ENCODE measurements around the gene S100A7A.

The S100A7A gene

DNA sequence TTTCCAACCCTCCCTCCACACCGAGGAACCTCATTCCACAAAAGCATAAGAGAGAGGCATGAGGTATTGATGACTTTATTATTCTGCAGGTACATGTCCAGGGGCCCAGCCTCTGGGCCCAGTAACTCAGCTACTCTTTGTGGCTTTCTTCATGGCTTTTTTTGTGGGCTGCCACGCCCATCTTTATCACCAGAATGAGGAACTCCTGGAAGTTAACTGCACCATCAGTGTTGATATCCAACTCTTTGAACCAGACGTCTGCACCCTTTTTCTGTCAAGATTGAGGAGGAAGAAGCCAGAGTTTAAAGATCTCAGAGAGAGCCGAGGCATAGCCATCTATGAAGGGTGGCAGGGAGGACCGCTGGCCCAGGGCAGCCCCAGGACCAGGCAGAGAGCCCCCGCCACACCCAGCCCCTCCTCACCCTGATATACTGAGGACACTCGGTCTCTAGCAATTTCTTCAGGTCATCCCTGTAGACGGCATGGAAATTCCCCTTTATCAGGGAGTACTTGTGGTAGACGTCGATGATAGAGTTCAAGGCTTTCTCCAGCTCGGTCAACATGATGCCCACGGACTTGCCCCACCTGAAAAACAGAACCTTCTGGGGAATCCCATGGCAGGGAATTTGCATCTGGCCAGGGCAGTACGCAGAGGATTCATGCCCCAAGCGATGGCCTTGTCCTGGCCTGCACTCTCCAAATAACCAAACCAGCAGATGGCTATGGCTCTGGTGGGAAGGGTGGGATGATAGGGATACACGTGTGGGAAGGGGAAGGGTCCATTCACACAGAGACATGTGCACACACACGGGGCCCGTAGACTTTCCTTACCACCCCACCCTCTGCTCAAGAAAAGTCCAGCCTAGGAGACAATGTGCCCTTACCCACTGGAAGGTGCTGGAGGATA lies 26.1 kb upstream of the S100A7A start:
- peaks cover 11% of the 10 kb centered on the region for H3K27me3 Mint-ChIP-seq
- DNase-seq (no peak), ATAC-seq (no peak)
- H3K4me1 Mint-ChIP-seq = peaks cover 5% of the 10 kb centered on the region
- H3K4me3 Mint-ChIP-seq = no peak overlapping the region
- no peaks in the 10 kb centered on the region for H3K9me3 Mint-ChIP-seq
- H3K27ac Mint-ChIP-seq = no peak overlapping the region

DNA sequence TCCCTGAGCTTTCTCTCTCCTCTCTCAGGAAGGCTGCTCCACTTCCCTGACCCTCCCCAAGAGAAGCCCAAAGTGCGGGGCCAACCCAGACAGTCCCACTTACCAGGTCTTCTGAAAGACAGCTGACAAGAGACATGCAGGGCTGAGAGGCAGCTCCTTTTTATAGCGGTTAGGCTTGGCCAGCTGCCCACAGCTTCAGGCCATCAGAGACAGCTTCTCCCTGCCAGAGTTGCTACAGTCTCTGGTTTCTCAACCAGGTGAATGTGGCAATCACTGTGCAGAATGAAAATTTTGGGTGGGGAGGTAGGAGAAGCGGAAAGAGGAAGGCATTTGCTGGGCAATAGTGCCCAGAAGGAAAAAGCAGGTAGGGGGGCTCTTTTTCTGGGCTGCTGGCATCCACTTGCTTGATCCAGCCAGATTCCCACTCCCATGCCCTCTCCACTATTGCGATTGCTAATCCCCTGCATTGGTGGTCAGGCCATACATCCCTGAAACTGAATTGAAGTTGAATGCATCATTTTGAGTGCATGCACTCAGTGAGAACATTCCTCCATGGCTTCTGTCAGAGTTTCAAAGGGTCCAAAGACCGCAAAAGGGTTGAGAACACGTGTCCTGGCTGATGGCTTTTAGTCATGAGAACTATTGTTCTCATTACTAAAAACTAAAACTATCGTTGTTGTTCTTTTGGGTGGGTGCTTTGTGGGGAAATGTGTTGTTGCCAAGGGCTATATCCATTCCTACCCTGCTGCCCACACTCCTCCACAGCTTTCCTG lies 25.2 kb upstream of the S100A7A start, which contains the start of gene S100A8:
Gene S100A8 (minus strand): TSS at position 136 of the 773 bp plus-strand sequence. CDS start 538 bp downstream, outside the sequence.
- Mint-ChIP-seq H3K27ac (no peak within 1 kb of the TSS), H3K4me3 (no peak within 1 kb of the TSS)

DNA sequence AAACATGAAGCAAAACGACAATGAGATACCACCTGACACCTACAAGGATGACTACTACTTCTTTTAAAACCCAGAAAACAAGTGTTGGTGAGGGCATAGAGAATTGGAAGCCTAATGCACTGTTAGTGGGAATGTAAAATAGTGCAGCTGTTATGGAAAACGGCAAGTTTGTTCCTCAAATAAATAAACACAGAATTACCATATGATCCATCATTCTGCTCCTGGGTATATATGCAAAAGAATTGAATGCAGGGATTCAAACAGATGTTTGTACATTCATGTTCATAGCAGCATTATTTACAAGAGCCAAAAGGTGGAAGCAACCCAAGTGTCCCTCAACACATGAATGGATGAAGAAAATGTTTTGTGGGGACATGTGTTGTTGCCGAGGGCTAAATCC lies 24.1 kb upstream of the S100A7A start:
- ATAC-seq = no peak
- H3K4me1 Mint-ChIP-seq = no peaks in the 10 kb centered on the region
- no peak overlapping the region for H3K4me3 Mint-ChIP-seq
- no peaks in the 10 kb centered on the region for H3K9me3 Mint-ChIP-seq
- DNase-seq = no peak
- peaks cover 20% of the 10 kb centered on the region for H3K27me3 Mint-ChIP-seq
- no peak overlapping the region for H3K27ac Mint-ChIP-seq

More for the DNA sequence above, 25.2 kb upstream of the S100A7A start, which contains the start of gene S100A8:
- ATAC-seq = no peak
- peaks cover 5% of the 10 kb centered on the region for H3K4me1 Mint-ChIP-seq
- peaks cover 20% of the 10 kb centered on the region for H3K27me3 Mint-ChIP-seq
- no peaks in the 10 kb centered on the region for H3K9me3 Mint-ChIP-seq
- DNase-seq = no peak

DNA sequence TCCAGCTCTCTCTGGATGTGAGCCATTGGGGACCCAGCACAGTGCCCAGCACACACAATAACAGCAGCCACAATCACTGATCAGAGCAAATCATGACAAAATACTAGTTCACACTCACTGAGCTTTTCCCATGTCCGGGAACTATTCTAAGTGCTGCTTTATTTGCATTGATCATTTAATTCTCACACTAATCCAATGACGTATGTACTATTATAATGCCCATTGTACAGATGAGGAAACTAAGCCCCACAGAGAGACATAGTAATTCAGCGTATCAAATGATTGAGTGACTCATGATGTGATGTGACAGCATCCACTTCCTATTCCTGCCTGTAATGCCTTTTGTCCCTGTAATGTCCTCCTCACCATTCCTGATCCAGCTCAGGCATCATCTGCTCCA lies 23.5 kb upstream of the S100A7A start:
- Mint-ChIP-seq H3K27ac (no peak overlapping the region), H3K4me1 (no peaks in the 10 kb centered on the region), H3K27me3 (peaks cover 20% of the 10 kb centered on the region), H3K4me3 (no peak overlapping the region), H3K9me3 (no peaks in the 10 kb centered on the region)
- ATAC-seq (no peak), DNase-seq (no peak)

DNA sequence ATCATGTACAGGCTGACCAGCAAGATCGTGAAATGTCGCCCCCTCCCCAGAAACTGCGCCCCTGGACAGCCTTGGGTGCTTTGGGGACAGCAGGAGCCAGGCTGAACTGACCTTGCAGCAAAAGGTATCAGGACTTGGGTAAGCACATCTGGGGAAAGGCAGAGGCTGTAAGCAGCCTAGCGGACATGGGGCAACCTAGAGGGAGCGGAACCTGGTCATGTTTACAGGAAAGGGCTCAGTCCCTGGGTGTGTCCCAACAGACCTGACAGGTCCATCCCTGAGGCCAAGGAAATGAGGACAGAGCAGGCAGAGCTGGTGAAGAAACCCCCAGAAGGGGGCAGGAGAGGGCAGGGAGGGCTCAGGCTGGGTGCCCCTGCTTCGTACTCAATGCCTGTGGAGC lies 22.4 kb upstream of the S100A7A start:
- no peak overlapping the region for H3K27ac Mint-ChIP-seq
- H3K9me3 Mint-ChIP-seq = no peaks in the 10 kb centered on the region
- peaks cover 20% of the 10 kb centered on the region for H3K27me3 Mint-ChIP-seq
- ATAC-seq (no peak), DNase-seq (no peak)
- H3K4me1 Mint-ChIP-seq = no peaks in the 10 kb centered on the region
- H3K4me3 Mint-ChIP-seq = no peak overlapping the region

DNA sequence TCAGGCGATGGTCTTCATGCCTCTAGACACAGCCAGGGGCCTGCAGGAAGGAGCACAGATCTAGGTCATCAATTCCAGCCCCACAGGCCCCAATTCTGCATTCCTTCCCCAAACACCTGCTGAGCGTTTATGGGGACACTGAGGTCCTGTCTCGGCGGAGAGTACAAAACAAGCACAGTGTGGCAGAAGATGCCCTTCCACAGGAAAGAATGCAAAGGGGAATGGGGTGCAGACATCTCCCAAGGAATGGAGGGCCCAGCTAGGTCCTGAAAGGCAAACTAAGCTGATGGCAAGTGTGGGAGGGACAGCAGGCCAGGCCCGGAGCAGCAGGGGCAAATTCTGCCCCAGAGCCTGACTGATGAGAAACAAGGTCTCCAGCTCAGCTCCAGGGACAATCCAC lies 21.9 kb upstream of the S100A7A start:
- H3K4me3 Mint-ChIP-seq = no peak overlapping the region
- no peak for DNase-seq
- H3K27me3 Mint-ChIP-seq = peaks cover 20% of the 10 kb centered on the region
- no peaks in the 10 kb centered on the region for H3K4me1 Mint-ChIP-seq
- ATAC-seq = no peak
- H3K9me3 Mint-ChIP-seq = no peaks in the 10 kb centered on the region
- H3K27ac Mint-ChIP-seq = no peak overlapping the region

DNA sequence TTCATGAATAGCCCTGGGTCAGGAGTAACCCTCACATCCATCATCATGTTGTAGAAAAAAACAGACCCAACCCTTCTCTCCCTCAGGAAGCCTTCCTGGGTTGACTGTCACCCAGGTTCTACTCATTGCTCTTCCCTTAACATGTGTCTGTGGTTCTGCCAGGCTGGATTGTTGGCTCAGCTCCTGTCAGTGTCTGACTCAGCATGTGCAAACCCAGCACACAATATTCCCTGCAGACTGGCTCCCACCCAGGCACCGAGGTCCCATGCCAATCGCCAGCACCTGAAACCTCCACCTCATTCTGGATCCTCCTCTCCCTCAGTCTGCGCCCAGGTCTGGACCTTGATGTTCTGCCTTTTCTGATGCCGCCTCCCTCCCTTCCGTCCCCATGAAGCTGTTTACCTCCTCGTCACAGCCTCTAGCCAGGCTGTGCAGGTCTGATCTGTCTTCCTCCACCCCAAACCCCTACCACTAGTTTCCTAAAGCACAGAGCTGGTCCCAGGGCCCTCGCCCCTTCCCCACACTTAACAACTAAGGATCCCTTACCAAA lies 21.1 kb upstream of the S100A7A start:
- no peak for ATAC-seq
- DNase-seq = no peak
- H3K9me3 Mint-ChIP-seq = no peaks in the 10 kb centered on the region
- no peak overlapping the region for H3K27ac Mint-ChIP-seq
- H3K4me3 Mint-ChIP-seq = no peak overlapping the region
- H3K4me1 Mint-ChIP-seq = no peaks in the 10 kb centered on the region
- H3K27me3 Mint-ChIP-seq = peaks cover 20% of the 10 kb centered on the region

DNA sequence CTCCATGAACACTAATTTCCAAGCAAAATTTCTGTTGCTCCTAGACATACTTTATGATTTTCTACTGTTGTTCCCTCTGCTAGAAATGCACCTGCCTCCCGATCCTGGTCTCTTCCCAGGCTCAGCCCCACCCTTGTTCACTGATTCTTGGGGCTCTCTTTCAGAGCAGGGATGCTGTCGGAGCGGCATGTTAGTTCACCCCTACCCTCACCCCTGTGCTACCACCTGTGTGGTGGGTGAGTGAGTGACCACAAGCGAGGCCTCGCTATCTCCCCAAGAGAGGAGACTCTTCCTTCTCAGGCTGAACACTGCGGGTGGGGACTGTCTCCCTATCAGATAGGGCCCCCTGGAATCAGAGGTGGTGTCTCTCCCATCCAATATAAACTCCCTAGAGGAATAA lies 20.5 kb upstream of the S100A7A start:
- Mint-ChIP-seq H3K27me3 (peaks cover 20% of the 10 kb centered on the region), H3K27ac (no peak overlapping the region), H3K4me3 (no peak overlapping the region), H3K4me1 (no peaks in the 10 kb centered on the region), H3K9me3 (no peaks in the 10 kb centered on the region)
- DNase-seq (no peak), ATAC-seq (no peak)

DNA sequence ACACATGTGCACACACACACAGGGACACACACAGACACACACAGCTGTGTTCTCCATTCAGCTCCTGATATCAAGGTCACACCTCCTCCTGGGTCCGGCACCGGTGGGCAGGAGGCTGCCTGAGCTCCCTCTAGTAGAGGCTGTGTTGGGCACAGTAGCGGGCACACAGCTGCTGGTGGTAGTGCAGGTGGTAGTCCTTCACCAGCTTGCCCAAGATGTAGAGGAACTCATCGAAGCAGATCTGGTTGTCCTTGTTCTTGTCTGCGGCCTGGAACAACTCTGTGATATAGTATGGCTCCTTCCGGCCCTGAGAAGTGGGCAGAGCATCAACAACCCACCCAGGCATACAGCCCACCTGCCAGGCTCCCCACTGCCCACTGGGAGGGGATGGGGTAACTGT lies 19.9 kb upstream of the S100A7A start:
- H3K9me3 Mint-ChIP-seq = no peaks in the 10 kb centered on the region
- no peak overlapping the region for H3K27ac Mint-ChIP-seq
- DNase-seq (no peak), ATAC-seq (no peak)
- H3K27me3 Mint-ChIP-seq = peaks cover 20% of the 10 kb centered on the region
- no peak overlapping the region for H3K4me3 Mint-ChIP-seq
- no peaks in the 10 kb centered on the region for H3K4me1 Mint-ChIP-seq

DNA sequence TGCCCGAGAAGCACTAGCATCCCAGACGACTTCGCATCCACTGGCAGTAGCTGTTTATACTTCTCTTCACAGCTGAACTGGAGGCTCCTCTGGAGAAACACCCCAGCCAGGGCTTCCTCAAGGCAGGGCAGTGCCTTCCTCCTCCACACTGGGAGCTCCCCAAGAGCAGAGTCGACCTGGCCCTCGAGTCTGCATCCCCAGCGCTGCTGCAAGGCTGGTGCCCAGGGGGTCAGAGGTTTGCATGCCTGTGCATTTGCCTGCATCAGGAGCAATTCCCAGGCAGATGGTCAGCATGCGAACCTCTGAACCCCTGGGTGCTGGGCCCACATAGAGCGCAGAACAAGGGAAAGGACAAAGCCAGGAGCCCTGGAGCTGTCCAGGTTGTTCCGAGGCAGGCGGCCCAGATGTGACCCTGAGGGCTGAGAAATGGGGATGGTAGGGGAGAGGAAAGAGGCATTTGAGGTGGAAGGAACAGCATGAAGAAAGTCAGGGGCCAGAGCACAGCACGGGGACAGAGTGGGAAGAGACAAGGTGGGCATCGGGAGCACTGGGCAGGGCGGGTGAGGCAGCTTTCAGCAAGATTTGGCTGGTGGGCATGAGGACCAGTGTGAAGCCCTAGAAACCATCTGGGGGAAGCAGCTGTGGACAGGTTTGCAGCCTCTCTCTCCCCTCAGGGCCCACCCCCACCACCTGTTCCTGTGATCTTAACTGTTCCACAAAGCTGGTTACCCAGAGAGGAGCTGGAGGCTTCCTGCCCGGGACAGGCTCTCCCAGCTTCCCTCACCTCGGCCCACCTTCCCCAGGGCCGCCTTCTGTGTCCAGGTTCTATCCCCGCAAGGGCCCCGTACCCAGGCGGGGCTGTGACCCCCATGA lies 19.0 kb upstream of the S100A7A start:
- H3K4me3 Mint-ChIP-seq = no peak overlapping the region
- no peak overlapping the region for H3K27ac Mint-ChIP-seq
- H3K9me3 Mint-ChIP-seq = no peaks in the 10 kb centered on the region
- peaks cover 20% of the 10 kb centered on the region for H3K27me3 Mint-ChIP-seq
- ATAC-seq (no peak), DNase-seq (no peak)
- H3K4me1 Mint-ChIP-seq = no peaks in the 10 kb centered on the region

DNA sequence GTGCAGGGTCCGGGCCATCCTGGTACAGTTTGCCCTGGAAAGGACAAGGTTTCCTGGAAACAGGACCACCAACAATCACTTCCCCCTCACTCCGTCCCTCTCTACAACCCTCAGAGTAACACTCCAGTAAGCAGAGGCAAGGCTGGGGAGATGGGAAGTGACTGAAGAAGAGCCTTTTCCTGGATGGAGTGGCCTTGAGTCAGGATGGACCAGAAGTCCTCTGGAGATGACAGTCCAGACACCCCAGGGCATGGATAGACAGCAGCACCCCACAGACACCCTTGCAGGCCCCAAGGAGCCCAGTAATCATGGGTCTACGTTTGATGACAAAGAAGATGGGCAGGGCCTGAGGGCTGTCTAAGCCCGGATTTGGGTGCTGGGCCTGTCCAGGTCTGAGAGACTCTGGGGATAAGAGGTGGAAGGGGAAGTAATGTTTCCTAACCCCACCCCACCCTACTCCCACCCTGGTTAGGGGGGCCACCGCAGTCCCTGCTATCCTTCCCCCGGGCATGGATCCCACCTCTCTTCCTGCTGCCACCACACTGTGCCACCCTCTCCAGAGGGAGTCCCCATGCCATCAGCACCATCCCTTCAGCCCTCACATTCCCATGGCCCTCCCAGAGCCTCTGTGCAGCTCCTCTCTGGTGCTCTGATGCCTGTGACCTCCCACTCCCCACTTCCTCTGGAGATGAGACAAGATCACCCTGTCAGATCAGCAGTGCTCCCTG lies 18.2 kb upstream of the S100A7A start:
- Mint-ChIP-seq H3K27me3 (peaks cover 16% of the 10 kb centered on the region), H3K4me3 (no peak overlapping the region), H3K4me1 (no peaks in the 10 kb centered on the region), H3K27ac (no peak overlapping the region), H3K9me3 (no peaks in the 10 kb centered on the region)
- ATAC-seq (no peak), DNase-seq (no peak)

DNA sequence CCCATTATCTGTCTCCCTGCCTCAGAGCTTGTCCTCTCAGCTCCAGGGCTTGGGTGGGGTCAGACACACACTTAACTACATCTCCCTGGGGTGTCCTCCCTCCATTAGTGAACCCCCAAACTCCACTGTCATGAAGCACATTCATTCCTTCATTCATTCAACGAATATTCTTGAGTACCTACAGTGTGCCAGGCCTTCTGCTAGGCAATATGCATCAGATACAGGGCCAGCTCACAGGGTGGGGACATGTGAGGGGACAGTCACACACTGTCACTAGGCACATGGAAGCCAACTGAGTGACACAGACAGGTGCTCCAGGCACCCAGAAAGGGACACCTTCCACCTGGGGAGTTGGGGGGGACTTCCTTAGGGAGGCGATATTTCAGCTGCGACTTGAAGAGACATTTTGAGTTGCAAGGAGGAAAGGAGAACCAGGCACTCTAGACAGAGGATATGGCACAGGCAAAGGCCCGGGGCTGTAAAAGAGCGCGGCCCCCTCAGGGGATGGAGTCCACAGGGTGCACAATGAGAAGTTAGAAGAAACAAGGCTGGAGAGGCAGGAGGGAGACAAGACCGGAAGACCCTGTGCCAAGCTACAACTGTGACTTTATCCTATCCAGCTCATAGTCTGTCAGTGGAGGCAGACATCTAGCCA lies 16.8 kb upstream of the S100A7A start:
- Mint-ChIP-seq H3K27me3 (peaks cover 12% of the 10 kb centered on the region), H3K4me1 (no peaks in the 10 kb centered on the region), H3K4me3 (no peak overlapping the region), H3K9me3 (no peaks in the 10 kb centered on the region), H3K27ac (no peak overlapping the region)
- ATAC-seq (no peak), DNase-seq (no peak)

DNA sequence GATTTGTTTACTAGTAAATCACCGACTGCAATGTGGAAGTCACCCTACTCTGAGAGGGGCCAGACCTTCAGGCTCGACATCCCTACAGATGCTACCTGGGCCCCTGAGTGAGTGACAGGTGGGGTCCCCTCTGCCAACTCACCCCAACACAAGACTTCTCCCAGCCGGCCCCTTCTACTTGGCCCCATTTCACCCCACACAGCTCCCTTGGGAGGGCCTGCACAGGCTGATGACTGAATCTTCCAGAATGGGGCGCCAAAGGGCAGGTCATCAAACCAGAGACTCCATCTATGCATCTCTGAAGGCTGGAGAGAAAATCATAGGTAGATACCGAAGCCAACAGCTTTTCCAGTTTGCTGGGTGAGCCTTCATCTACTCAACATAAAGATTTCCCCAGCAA lies 16.1 kb upstream of the S100A7A start:
- Mint-ChIP-seq H3K9me3 (no peaks in the 10 kb centered on the region), H3K4me3 (no peak overlapping the region), H3K27me3 (peaks cover 9% of the 10 kb centered on the region), H3K4me1 (no peaks in the 10 kb centered on the region), H3K27ac (no peak overlapping the region)
- DNase-seq (no peak), ATAC-seq (no peak)

DNA sequence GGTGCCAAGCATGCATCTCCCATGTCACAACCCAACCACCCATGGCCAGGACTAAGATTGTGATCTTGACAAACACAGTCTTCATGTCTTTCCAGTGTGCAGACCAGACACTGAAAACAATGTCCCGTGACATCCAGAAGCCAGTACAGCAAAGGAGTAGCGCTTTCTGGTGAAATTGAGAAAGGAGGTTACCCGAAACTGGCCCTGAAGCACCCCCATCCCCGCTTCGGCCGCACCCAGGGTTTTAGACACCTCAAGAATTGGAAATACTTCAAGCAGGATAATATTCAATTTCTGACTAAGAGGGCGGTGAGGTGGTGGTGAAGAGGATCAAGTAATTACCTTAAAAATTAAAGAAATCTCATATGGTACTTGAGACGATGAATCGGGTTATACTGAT lies 14.9 kb upstream of the S100A7A start:
- Mint-ChIP-seq H3K9me3 (no peaks in the 10 kb centered on the region), H3K4me1 (peaks cover 2% of the 10 kb centered on the region), H3K27me3 (no peaks in the 10 kb centered on the region), H3K4me3 (no peak overlapping the region), H3K27ac (no peak overlapping the region)
- ATAC-seq (no peak), DNase-seq (no peak)
